ENCODE results near the gene TLR5. TPM values are rescaled to one million over a fixed set of nuclear protein-coding genes. Genes with fewer than 3 reads are reported as not detected.

Gene TLR5
- total and polyA plus RNA-seq, 8 donors = 9.8 to 27.6 (median 10.6) TPM

GRCh38 chr1:223161321-223161720, 18.3 kb upstream of the TLR5 start:
- DNase-seq (no peak), ATAC-seq (no peak)
- Histone ChIP-seq H3K36me3 (no peaks in the 10 kb centered on the region), H3K27ac (no peak overlapping the region), H3K4me3 (no peak overlapping the region), H3K9me3 (no peaks in the 10 kb centered on the region), H3K4me1 (no peaks in the 10 kb centered on the region), H3K27me3 (no peaks in the 10 kb centered on the region)
- no peak for TF ChIP-seq CTCF (IDR thresholded peaks at IDR 0.05)
- intact Hi-C loops (cut with DNase I) = no loop called here

- TF ChIP-seq CTCF (IDR thresholded peaks at IDR 0.05) = no peak
- H3K27me3 ChIP-seq = no peaks in the 10 kb centered on the region
- H3K27ac ChIP-seq = no peak overlapping the region
- H3K36me3 ChIP-seq = no peaks in the 10 kb centered on the region
- peaks cover 0 to 21% of the 10 kb centered on the region in 2 donors for H3K4me1 ChIP-seq
- H3K9me3 ChIP-seq = no peaks in the 10 kb centered on the region
- DNase-seq (no peak), ATAC-seq (no peak)
- intact Hi-C loops (cut with DNase I) = no loop called here
- no peak overlapping the region for H3K4me3 ChIP-seq
These were observed 13.3 kb upstream of the TLR5 start for GRCh38 chr1:223156343-223156742.

- Histone ChIP-seq H3K27ac (no peak overlapping the region), H3K9me3 (no peaks in the 10 kb centered on the region), H3K4me3 (no peak overlapping the region), H3K36me3 (no peaks in the 10 kb centered on the region), H3K4me1 (peaks cover 0 to 21% of the 10 kb centered on the region in 2 donors), H3K27me3 (no peaks in the 10 kb centered on the region)
- no peak for TF ChIP-seq CTCF (IDR thresholded peaks at IDR 0.05)
- no peak for ATAC-seq
- intact Hi-C loops (cut with DNase I) = no loop called here
- DNase-seq = no peak
These were observed 12.1 kb upstream of the TLR5 start for GRCh38 chr1:223155153-223155552.

- Histone ChIP-seq H3K4me3 (no peak overlapping the region), H3K4me1 (peaks cover 0 to 21% of the 10 kb centered on the region in 2 donors), H3K36me3 (no peaks in the 10 kb centered on the region), H3K27ac (no peak overlapping the region), H3K27me3 (no peaks in the 10 kb centered on the region), H3K9me3 (no peaks in the 10 kb centered on the region)
- intact Hi-C loops (cut with DNase I) = no loop called here
- TF ChIP-seq CTCF (IDR thresholded peaks at IDR 0.05) = no peak
- ATAC-seq (peak; percentile 27), DNase-seq (no peak)
These were observed 10.4 kb upstream of the TLR5 start for GRCh38 chr1:223153177-223154119.

GRCh38 chr1:223152399-223152798, 9.4 kb upstream of the TLR5 start:
- no peak overlapping the region for H3K4me3 ChIP-seq
- ATAC-seq = no peak
- H3K9me3 ChIP-seq = peaks cover 0 to 7% of the 10 kb centered on the region in 2 donors
- no peak for DNase-seq
- H3K27me3 ChIP-seq = no peaks in the 10 kb centered on the region
- H3K27ac ChIP-seq = no peak overlapping the region
- peaks cover 0 to 21% of the 10 kb centered on the region in 2 donors for H3K4me1 ChIP-seq
- TF ChIP-seq CTCF (IDR thresholded peaks at IDR 0.05) = no peak
- H3K36me3 ChIP-seq = no peaks in the 10 kb centered on the region
- intact Hi-C loops (cut with DNase I) = no loop called here
